HuH-7 (cell line): ENCODE results near the gene FERMT3.
"Not testable (repeated sequence)": the region's sequence is repeated elsewhere in the genome, so short reads cannot be mapped to it uniquely, and the experiment has no call there.

ENCODE experiments used
- DNase-seq: peaks from one replicate; pipeline ENCODE4 v3.0.0; 2011; ENCODE audit warnings: low spot score

The FERMT3 gene

GRCh38 chr11:64235437-64236161, 29.1 kb downstream of the FERMT3 start:
- no peak for DNase-seq

- DNase-seq, result no peak
Observed at GRCh38 chr11:64237484-64237951, 31.0 kb downstream of the FERMT3 start.

GRCh38 chr11:64238076-64238475, 31.6 kb downstream of the FERMT3 start:
- DNase-seq, result no peak

- DNase-seq, result no peak
Observed at GRCh38 chr11:64238999-64239398, 32.5 kb downstream of the FERMT3 start.

- no peak for DNase-seq
Observed at GRCh38 chr11:64239662-64240434, 33.3 kb downstream of the FERMT3 start.

GRCh38 chr11:64240435-64241240, 34.1 kb downstream of the FERMT3 start, which contains the start of gene FKBP2:
TSS of gene FKBP2 (plus strand) at chr11:64241095. CDS start at chr11:64242388, 1,293 bp downstream.
- DNase-seq, result peak; percentile 83

- DNase-seq, result peak; percentile 82
Observed at GRCh38 chr11:64241241-64241490, 34.6 kb downstream of the FERMT3 start.

- DNase-seq, result no peak
Observed at GRCh38 chr11:64241491-64242374, 35.2 kb downstream of the FERMT3 start.

GRCh38 chr11:64243236-64243854, 36.8 kb downstream of the FERMT3 start:
- no peak for DNase-seq

GRCh38 chr11:64244107-64244506, 37.6 kb downstream of the FERMT3 start:
- DNase-seq, result no peak

- no peak for DNase-seq
Observed at GRCh38 chr11:64244966-64245365, 38.4 kb downstream of the FERMT3 start.

GRCh38 chr11:64245401-64245796, 38.9 kb downstream of the FERMT3 start:
- DNase-seq, result no peak

GRCh38 chr11:64245797-64246620, 39.5 kb downstream of the FERMT3 start:
- no peak for DNase-seq

- not testable (repeated sequence) for DNase-seq
Observed at GRCh38 chr11:64246621-64246870, 40.0 kb downstream of the FERMT3 start.

GRCh38 chr11:64246871-64247728, 40.6 kb downstream of the FERMT3 start, which contains the start of gene PPP1R14B:
TSS of gene PPP1R14B (minus strand) at chr11:64246943. CDS start at chr11:64246673, 270 bp downstream.
- DNase-seq, result peak; percentile 83

- no peak for DNase-seq
Observed at GRCh38 chr11:64247729-64248531, 41.4 kb downstream of the FERMT3 start.

GRCh38 chr11:64248578-64248977, 42.1 kb downstream of the FERMT3 start:
- DNase-seq, result no peak

- no peak for DNase-seq
Observed at GRCh38 chr11:64249038-64249437, 42.5 kb downstream of the FERMT3 start.
